Peyer's patch (tissue), 4 donors: ENCODE results near the gene OR8U1. TPM values are rescaled to one million over a fixed set of nuclear protein-coding genes. Genes with fewer than 3 reads are reported as not detected.
"Not testable (repeated sequence)": the region's sequence is repeated elsewhere in the genome, so short reads cannot be mapped to it uniquely, and the experiment has no call there.

Experiments used
- DNase-seq, 3 donors: peaks; one replicate each; pipeline ENCODE4 v3.0.0-alpha.2; 2017 to 2019
- H3K27ac ChIP-seq, 4 donors: fragments of 200-600 bp; sonication (generic); one replicate each; pipeline ENCODE4 v1.5.1; 2016 to 2019
- H3K27me3 ChIP-seq, 2 donors: fragments of 200-600 bp; sonication (generic); one replicate each; pipeline ENCODE4 v1.5.1; 2019
- H3K36me3 ChIP-seq, 3 donors: fragments of 200-600 bp; sonication (generic); one replicate each; pipeline ENCODE4 v1.5.1; 2016 to 2019
- H3K4me1 ChIP-seq, 4 donors: fragments of 200-600 bp; sonication (generic); one replicate each; pipeline ENCODE4 v1.5.1; 2016 to 2019
- H3K4me3 ChIP-seq, 4 donors: fragments of 200-600 bp; sonication (generic); 1 replicate in 3 of 4; 2 replicates in 1 of 4; pipeline ENCODE4 v1.5.1; 2016 to 2019; ENCODE audit warnings: mild to moderate bottlenecking in 1 of 4
- H3K9me3 ChIP-seq, 4 donors: fragments of 200-600 bp; sonication (generic); one replicate each; pipeline ENCODE4 v1.5.1; 2016 to 2019; ENCODE audit warnings: mild to moderate bottlenecking in 1 of 4
- POLR2A ChIP-seq, 2 donors: fragments of 450-650 bp; IDR thresholded peaks; one replicate each; pipeline ENCODE4 v1.5.1; 2017; ENCODE audit warnings: antibody characterized with exemption in 2 of 2, mild to moderate bottlenecking in 2 of 2, moderate library complexity in 2 of 2
- total RNA-seq, 4 donors: library from RNA; depleted of rRNA; stranded (reverse); fragments of >200 nt; gene quantifications; one replicate each; pipeline ENCODE4 v1.1.0, GENCODE V29; 2016
- TF ChIP-seq, protein P1 (sequence below), 6 experiments: fragments of 450-650 bp in 4 of 6; fragments of 200-600 bp in 2 of 6; sonication (generic) in 1 of 6; IDR thresholded peaks; one replicate each; pipeline ENCODE4 v1.5.1; 2017 to 2019; ENCODE audit warnings: antibody characterized with exemption in 6 of 6, mild to moderate bottlenecking in 3 of 6, moderate library complexity in 1 of 6

Gene OR8U1
- total RNA-seq, 4 donors from 2014 or later: not detected

GRCh38 chr11:56353991-56354390, 21.4 kb upstream of the OR8U1 start, which contains the start of gene OR8J1:
TSS of gene OR8J1 (plus strand) at chr11:56354291. CDS start at chr11:56360247, 5,956 bp downstream.
- no peaks in the 10 kb centered on the region for H3K4me1 ChIP-seq
- no peak within 1 kb of the TSS for H3K4me3 ChIP-seq
- H3K27me3 ChIP-seq: no peaks in the 10 kb centered on the region
- H3K9me3 ChIP-seq: no peaks in the 10 kb centered on the region
- H3K27ac ChIP-seq: no peak within 1 kb of the TSS
- TF ChIP-seq, protein P1, sequence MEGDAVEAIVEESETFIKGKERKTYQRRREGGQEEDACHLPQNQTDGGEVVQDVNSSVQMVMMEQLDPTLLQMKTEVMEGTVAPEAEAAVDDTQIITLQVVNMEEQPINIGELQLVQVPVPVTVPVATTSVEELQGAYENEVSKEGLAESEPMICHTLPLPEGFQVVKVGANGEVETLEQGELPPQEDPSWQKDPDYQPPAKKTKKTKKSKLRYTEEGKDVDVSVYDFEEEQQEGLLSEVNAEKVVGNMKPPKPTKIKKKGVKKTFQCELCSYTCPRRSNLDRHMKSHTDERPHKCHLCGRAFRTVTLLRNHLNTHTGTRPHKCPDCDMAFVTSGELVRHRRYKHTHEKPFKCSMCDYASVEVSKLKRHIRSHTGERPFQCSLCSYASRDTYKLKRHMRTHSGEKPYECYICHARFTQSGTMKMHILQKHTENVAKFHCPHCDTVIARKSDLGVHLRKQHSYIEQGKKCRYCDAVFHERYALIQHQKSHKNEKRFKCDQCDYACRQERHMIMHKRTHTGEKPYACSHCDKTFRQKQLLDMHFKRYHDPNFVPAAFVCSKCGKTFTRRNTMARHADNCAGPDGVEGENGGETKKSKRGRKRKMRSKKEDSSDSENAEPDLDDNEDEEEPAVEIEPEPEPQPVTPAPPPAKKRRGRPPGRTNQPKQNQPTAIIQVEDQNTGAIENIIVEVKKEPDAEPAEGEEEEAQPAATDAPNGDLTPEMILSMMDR (IDR thresholded peaks at IDR 0.05): no peak
- TF ChIP-seq POLR2A (IDR thresholded peaks at IDR 0.05): no peak
- no peaks in the 10 kb centered on the region for H3K36me3 ChIP-seq
- no peak for DNase-seq

DNA sequence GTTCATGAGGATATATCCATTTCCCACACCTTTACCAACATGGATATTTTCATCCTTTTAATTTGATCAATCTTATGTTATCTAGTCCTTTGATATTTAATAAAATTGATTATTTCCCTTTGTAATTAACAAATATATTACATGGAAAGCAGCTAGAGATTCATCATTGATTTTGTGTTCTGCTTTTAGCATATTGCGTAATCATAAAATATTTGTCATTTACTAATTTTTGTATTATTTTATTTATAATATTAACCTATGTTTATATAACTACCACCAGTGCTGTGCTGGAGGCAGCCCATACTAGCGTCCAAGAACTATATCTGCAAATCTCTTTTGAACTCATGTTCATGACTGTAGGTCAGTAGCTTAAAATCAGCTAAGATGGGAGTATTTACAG, 4.7 kb downstream of the OR8U1 start:
- Histone ChIP-seq H3K4me3 (no peak overlapping the region), H3K4me1 (no peaks in the 10 kb centered on the region), H3K36me3 (no peaks in the 10 kb centered on the region), H3K27ac (no peak overlapping the region), H3K27me3 (no peaks in the 10 kb centered on the region), H3K9me3 (no peaks in the 10 kb centered on the region)
- TF ChIP-seq, protein P1 (IDR thresholded peaks at IDR 0.05): no peak
- TF ChIP-seq POLR2A (IDR thresholded peaks at IDR 0.05): no peak
- no peak for DNase-seq

GRCh38 chr11:56394381-56394780, 19.0 kb downstream of the OR8U1 start:
- Histone ChIP-seq H3K36me3 (no peaks in the 10 kb centered on the region), H3K4me3 (no peak overlapping the region), H3K27me3 (no peaks in the 10 kb centered on the region), H3K9me3 (no peaks in the 10 kb centered on the region), H3K4me1 (no peaks in the 10 kb centered on the region), H3K27ac (no peak overlapping the region)
- no peak for DNase-seq
- TF ChIP-seq POLR2A (IDR thresholded peaks at IDR 0.05): no peak
- TF ChIP-seq, protein P1 (IDR thresholded peaks at IDR 0.05): no peak

DNA sequence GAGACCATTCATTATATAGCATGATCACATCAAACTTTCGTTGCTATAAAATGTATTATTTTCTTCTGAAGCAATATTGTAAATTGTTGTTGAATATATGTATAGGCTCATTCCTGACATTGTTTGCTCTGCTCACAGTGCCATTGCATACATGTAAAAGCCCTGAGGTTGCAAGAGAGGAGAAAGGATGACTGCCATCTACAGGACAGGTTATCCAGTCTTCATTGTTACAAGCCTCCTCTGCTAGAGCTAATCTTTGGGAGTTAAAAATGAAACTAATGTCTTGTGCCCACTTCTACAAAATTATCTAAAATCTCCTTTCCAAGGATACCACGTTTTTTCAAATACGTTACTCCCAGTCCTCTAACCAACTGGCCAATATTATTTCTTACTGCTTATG, 20.6 kb downstream of the OR8U1 start:
- Histone ChIP-seq H3K27me3 (no peaks in the 10 kb centered on the region), H3K9me3 (no peaks in the 10 kb centered on the region), H3K27ac (no peak overlapping the region), H3K4me1 (no peaks in the 10 kb centered on the region), H3K36me3 (no peaks in the 10 kb centered on the region), H3K4me3 (no peak overlapping the region)
- DNase-seq: no peak
- no peak for TF ChIP-seq POLR2A (IDR thresholded peaks at IDR 0.05)
- TF ChIP-seq, protein P1 (IDR thresholded peaks at IDR 0.05): no peak

DNA sequence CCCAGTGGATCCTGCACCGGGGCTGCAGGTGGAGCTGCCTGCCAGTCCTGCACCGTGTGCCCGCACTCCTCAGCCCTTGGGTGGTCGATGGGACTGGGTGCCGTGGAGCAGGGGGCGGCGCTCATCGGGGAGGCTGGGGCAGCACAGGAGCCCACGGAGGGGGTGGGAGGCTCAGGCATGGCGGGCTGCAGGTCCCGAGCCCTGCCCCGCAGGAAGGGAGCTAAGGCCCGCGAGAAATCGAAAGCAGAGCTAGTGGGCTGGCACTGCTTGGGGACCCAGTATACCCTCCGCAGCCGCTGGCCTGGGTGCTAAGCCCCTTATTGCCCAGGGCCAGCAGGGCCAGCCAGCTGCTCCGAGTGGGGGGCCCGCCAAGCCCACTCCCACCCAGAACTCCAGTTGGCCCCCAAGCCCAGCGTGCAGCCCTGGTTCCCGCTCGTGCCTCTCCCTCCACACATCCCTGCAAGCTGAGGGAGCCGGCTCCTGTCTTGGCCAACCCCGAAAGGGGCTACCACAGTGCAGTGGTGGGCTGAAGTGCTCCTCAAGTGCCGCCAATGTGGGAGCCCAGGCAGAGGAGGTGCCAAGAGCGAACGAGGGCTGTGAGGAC, 26.5 kb downstream of the OR8U1 start:
- H3K9me3 ChIP-seq, H3K4me1 ChIP-seq, DNase-seq, H3K36me3 ChIP-seq, H3K4me3 ChIP-seq, H3K27ac ChIP-seq, H3K27me3 ChIP-seq: not testable (repeated sequence)

GRCh38 chr11:56404393-56404792, 29.0 kb downstream of the OR8U1 start:
- DNase-seq: no peak
- TF ChIP-seq, protein P1 (IDR thresholded peaks at IDR 0.05): no peak
- no peak for TF ChIP-seq POLR2A (IDR thresholded peaks at IDR 0.05)
- no peak overlapping the region for H3K4me3 ChIP-seq
- H3K27ac ChIP-seq: no peak overlapping the region
- H3K4me1 ChIP-seq: no peaks in the 10 kb centered on the region
- H3K36me3 ChIP-seq: no peaks in the 10 kb centered on the region
- no peaks in the 10 kb centered on the region for H3K27me3 ChIP-seq
- peaks cover 0 to 6% (median 0%) of the 10 kb centered on the region in 4 donors for H3K9me3 ChIP-seq
